Neural progenitor cell (in vitro differentiated cells): ENCODE data around the gene BMPER.

Experiments used
- EZH2 ChIP-seq: fragments of 200-600 bp; sonication (generic); IDR thresholded peaks from 2 replicates; pipeline ENCODE4 v1.6.1; 2017; ENCODE audit warnings: antibody characterized with exemption, mild to moderate bottlenecking, moderate library complexity
- EZH2phosphoT487 ChIP-seq: fragments of 200-600 bp; sonication (generic); IDR thresholded peaks from 2 replicates; pipeline ENCODE4 v1.6.1; 2017; ENCODE audit warnings: antibody characterized with exemption
- TF ChIP-seq, protein P1 (sequence below): fragments of 200-600 bp; sonication (generic); IDR thresholded peaks from 2 replicates; pipeline ENCODE4 v1.5.1; 2017; ENCODE audit warnings: antibody characterized with exemption, mild to moderate bottlenecking

- TF ChIP-seq, protein P1, sequence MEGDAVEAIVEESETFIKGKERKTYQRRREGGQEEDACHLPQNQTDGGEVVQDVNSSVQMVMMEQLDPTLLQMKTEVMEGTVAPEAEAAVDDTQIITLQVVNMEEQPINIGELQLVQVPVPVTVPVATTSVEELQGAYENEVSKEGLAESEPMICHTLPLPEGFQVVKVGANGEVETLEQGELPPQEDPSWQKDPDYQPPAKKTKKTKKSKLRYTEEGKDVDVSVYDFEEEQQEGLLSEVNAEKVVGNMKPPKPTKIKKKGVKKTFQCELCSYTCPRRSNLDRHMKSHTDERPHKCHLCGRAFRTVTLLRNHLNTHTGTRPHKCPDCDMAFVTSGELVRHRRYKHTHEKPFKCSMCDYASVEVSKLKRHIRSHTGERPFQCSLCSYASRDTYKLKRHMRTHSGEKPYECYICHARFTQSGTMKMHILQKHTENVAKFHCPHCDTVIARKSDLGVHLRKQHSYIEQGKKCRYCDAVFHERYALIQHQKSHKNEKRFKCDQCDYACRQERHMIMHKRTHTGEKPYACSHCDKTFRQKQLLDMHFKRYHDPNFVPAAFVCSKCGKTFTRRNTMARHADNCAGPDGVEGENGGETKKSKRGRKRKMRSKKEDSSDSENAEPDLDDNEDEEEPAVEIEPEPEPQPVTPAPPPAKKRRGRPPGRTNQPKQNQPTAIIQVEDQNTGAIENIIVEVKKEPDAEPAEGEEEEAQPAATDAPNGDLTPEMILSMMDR = no peak
- TF ChIP-seq EZH2 (no peak), EZH2phosphoT487 (no peak)
Measured at GRCh38 chr7:33959676-33960075, 54.3 kb downstream of the BMPER start.
